A549 (cell line): ENCODE results near the gene CXorf49.

Source experiments
- HOXA7 ChIP-seq: fragments of 250-450 bp; sonication (Bioruptor Pico); IDR thresholded peaks from 2 replicates; pipeline ENCODE4 v1.5.0; 2020; ENCODE audit warnings: mild to moderate bottlenecking, moderate library complexity
- MYC ChIP-seq: IDR thresholded peaks from 2 replicates; pipeline ENCODE4 v1.6.1; 2012; ENCODE audit warnings: mild to moderate bottlenecking, inconsistent platforms, low read length, improper control_type of control experiment, borderline replicate concordance
- RAD21 ChIP-seq, 2 experiments: fragments of >200 bp in 1 of 2; sonication (Bioruptor Twin) in 1 of 2; formaldehyde crosslinking in 1 of 2; IDR thresholded peaks in 1 of 2; conservative IDR thresholded peaks in 1 of 2; 2 replicates in 1 of 2; 3 replicates in 1 of 2; pipeline ENCODE4 v1.6.1; 2012 to 2018; ENCODE audit warnings: inconsistent platforms in 1 of 2
- RFX5 ChIP-seq: fragments of 450-650 bp; IDR thresholded peaks from 2 replicates; pipeline ENCODE4 v1.7.1; 2014; ENCODE audit warnings: antibody characterized with exemption, mild to moderate bottlenecking, moderate library complexity
- ZSCAN20 ChIP-seq: fragments of 250-450 bp; sonication (Bioruptor Pico); IDR thresholded peaks from 2 replicates; pipeline ENCODE4 v1.8.0; 2022; ENCODE audit warnings: mild to moderate bottlenecking, moderate library complexity
- TF ChIP-seq, protein P1 (sequence below): fragments of 150-350 bp; IDR thresholded peaks from 2 replicates; pipeline ENCODE4 v1.6.1; 2014; ENCODE audit warnings: low read depth, mild to moderate bottlenecking, low read length
- TF ChIP-seq, protein P2 (sequence below): fragments of >200 bp; sonication (Bioruptor Twin); formaldehyde crosslinking; IDR thresholded peaks from 3 replicates; pipeline ENCODE4 v1.5.1; 2016
- TF ChIP-seq, protein P3 (sequence below): fragments of 200-600 bp; sonication (generic); IDR thresholded peaks from 2 replicates; pipeline ENCODE4 v1.6.1; 2016; ENCODE audit warnings: antibody characterized with exemption, mild to moderate bottlenecking, moderate library complexity

DNA sequence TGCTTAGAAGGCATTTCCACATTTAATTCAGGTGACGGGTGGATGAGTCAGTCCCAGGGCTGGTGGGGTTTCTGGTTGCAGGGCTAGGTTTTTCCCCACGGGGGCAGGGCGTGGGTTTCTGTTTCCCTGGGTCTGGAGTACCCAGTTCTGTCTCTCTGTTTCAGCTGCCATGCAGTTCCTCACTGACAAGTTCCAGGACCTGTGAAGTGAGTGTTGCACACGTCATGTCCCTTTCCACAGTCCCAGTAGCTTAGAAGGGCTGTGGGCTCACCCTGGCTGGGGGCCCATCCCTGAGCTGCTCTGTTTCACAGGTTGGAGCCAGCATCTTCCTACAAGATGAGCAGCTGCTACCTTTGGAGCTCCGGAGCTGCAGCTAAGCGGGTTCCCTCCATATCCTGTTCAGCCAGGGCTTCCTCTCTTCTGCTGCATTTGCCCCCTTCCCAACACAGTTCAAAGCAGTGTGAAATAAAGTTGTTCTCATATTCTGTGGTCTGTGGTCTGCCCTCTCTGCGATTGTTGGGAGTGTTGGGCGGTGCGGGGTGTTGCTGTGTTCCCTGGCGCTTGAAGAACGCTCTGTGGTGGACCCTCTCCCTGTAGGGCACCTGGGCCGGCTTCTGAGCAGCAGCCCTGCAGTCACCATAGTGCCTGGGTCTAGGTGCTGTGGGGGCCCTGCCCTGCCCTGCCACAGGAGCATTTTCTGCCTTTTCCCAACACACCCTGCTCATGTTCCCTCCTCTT, 46.9 kb downstream of the CXorf49 start:
- TF ChIP-seq, protein P1, sequence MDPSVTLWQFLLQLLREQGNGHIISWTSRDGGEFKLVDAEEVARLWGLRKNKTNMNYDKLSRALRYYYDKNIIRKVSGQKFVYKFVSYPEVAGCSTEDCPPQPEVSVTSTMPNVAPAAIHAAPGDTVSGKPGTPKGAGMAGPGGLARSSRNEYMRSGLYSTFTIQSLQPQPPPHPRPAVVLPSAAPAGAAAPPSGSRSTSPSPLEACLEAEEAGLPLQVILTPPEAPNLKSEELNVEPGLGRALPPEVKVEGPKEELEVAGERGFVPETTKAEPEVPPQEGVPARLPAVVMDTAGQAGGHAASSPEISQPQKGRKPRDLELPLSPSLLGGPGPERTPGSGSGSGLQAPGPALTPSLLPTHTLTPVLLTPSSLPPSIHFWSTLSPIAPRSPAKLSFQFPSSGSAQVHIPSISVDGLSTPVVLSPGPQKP = no peak
- TF ChIP-seq, protein P2, sequence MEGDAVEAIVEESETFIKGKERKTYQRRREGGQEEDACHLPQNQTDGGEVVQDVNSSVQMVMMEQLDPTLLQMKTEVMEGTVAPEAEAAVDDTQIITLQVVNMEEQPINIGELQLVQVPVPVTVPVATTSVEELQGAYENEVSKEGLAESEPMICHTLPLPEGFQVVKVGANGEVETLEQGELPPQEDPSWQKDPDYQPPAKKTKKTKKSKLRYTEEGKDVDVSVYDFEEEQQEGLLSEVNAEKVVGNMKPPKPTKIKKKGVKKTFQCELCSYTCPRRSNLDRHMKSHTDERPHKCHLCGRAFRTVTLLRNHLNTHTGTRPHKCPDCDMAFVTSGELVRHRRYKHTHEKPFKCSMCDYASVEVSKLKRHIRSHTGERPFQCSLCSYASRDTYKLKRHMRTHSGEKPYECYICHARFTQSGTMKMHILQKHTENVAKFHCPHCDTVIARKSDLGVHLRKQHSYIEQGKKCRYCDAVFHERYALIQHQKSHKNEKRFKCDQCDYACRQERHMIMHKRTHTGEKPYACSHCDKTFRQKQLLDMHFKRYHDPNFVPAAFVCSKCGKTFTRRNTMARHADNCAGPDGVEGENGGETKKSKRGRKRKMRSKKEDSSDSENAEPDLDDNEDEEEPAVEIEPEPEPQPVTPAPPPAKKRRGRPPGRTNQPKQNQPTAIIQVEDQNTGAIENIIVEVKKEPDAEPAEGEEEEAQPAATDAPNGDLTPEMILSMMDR = no peak
- TF ChIP-seq HOXA7 (CRISPR knock-in tag) (no peak), RFX5 (no peak), RAD21 (conservative IDR thresholded peaks at IDR 0.05 in 1 of 2, IDR thresholded peaks at IDR 0.05 in 1 of 2) (no peak), MYC (no peak), ZSCAN20 (CRISPR knock-in tag) (no peak)
- TF ChIP-seq, protein P3, sequence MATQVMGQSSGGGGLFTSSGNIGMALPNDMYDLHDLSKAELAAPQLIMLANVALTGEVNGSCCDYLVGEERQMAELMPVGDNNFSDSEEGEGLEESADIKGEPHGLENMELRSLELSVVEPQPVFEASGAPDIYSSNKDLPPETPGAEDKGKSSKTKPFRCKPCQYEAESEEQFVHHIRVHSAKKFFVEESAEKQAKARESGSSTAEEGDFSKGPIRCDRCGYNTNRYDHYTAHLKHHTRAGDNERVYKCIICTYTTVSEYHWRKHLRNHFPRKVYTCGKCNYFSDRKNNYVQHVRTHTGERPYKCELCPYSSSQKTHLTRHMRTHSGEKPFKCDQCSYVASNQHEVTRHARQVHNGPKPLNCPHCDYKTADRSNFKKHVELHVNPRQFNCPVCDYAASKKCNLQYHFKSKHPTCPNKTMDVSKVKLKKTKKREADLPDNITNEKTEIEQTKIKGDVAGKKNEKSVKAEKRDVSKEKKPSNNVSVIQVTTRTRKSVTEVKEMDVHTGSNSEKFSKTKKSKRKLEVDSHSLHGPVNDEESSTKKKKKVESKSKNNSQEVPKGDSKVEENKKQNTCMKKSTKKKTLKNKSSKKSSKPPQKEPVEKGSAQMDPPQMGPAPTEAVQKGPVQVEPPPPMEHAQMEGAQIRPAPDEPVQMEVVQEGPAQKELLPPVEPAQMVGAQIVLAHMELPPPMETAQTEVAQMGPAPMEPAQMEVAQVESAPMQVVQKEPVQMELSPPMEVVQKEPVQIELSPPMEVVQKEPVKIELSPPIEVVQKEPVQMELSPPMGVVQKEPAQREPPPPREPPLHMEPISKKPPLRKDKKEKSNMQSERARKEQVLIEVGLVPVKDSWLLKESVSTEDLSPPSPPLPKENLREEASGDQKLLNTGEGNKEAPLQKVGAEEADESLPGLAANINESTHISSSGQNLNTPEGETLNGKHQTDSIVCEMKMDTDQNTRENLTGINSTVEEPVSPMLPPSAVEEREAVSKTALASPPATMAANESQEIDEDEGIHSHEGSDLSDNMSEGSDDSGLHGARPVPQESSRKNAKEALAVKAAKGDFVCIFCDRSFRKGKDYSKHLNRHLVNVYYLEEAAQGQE = no peak
